NOMO-1 treated with DMSO at 0.1 percent for 48 hours (cell line): Measurements from ENCODE around the gene ZNF813.

Source experiments
- DNase-seq: peaks from one replicate; lab custom pipeline; 2025; ENCODE audit not compliant: unreplicated experiment; lab: John Stamatoyannopoulos, UW

ZNF813 gene

GRCh38 chr19:53519446-53519845, 51.9 kb downstream of the ZNF813 start:
- no peak for DNase-seq

- DNase-seq = no peak
These were observed 52.6 kb downstream of the ZNF813 start for GRCh38 chr19:53520163-53520546.

DNA sequence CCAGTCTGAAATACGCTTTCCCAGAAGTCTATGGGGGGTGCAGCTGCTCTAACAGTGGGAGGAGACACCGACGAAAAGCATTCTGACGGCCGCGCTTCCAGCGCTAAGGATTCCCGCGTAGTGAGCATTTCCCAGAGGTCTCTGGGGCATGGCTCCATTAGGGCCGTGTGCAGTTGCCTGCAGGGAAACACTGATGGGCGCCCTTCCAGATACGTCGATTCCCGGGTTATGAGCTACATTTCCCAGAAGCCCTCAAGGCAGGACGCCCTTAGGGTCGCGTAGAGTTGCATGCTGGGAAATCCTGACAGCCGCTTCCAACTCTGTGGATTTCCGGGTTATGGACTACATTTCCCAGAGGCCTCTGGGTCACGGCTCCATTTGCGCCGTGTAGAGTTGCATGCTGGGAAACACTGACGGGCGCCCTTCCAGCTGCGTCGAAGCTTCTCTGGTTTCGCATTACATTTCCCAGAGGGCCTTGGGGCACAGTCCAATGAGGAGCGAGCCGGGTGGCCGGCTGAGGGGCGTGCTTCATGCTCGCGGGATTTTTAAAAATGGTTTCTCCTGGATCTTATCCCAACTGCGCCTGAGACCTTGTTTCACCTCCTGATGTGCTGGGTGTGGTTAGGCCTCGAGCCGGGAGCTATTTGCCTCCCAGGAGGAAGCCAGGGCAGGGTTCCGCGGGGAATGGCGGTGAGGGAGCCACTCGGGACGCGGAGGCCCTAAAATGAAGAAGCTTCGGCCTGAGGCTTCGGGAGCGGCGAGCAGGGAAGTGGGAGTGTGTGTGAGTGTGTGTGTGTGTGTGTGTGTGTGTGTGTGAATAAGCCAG, 53.2 kb downstream of the ZNF813 start:
- DNase-seq = no peak

- no peak for DNase-seq
These were observed 54.1 kb downstream of the ZNF813 start for GRCh38 chr19:53521373-53522202.

DNA sequence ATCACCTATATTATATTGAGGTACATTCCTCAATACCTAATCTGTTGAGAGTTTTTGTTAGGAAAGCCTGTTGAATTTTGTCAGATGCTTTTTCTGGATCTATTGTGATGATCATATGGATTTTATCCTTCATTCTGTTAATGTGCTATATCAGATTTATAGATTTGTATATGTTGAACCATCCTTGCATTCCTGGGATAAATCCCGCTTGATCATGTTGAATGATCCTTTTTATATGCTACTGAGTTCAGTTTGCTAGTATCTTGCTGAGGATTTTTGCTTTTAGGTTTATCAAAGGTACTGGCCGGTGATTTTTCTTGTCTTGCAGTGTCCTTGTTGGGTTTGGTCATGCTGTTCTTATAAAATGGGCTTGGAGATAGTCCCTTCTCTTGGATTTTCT, 58.4 kb downstream of the ZNF813 start:
- no peak for DNase-seq

DNA sequence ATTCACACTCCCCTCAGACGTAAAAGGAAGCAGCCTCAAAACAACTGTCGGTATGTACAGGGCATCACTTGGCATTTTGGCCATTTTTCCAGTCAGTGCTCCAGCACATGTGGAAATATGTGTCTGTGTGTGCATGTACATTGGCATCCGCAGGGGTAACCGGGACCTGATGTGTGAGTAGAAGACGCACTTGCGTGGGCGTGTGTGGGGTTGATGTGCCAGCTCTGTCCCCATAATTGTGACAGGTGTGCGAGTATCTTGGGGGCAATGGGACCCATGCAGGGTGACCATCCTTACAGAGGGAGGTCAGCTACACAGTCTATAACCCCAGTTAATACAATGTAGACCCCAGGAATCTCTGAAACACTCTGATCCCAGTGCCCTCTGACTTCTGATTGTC, 63.1 kb downstream of the ZNF813 start:
- DNase-seq = no peak

- no peak for DNase-seq
These were observed 63.9 kb downstream of the ZNF813 start for GRCh38 chr19:53531457-53531856.

DNA sequence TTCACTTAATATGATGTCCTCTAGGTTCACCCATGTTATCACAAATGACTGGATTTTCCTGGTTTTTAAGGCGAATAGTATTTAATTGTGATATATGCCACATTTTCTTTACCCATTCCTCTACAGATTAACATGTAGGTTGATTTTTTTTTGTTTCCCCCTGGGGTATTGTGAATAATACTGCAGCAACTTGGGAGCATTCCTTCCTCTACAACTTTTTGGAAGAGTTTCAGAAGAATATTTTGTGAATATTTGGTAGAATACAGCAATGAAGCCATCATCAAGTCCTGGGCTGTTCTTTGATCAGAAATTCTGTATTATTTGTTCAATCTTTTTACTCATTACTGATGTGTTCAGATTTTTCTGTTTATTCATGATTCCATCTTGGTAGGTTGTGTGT, 64.8 kb downstream of the ZNF813 start:
- no peak for DNase-seq

DNA sequence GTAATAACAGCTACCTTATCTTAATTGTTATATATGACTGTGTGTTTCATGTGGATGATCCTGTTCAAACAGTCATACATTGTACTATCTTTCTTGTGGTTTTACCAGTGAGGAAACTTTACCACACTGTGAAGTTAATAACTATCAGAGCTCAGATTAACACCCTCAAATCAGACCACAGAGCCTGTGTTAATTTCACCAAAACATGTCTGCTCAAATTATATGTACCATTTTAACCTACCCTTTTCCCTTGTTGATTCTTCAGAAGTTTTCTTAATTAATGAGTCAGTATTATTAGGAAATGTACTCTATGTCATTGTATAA, 68.7 kb downstream of the ZNF813 start:
- DNase-seq = no peak

DNA sequence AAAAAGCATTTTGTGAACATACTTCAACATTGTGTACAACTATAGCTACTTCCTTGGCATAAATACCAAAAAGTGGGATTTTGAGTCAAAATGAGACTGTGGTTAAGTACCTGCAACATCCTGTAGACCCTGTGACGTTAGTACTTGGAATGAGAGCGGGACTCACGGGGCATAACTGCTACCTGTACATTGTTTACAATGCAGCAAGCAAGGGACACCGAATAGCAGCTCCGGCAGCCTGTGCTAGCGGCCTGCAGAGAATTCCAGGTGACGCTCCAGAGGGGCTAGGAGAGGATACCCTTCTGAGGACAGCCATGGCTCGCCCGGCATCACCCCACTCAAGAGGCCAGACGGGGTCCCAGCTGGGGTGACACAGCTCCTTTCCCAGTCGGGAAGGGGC, 69.6 kb downstream of the ZNF813 start:
- no peak for DNase-seq

DNA sequence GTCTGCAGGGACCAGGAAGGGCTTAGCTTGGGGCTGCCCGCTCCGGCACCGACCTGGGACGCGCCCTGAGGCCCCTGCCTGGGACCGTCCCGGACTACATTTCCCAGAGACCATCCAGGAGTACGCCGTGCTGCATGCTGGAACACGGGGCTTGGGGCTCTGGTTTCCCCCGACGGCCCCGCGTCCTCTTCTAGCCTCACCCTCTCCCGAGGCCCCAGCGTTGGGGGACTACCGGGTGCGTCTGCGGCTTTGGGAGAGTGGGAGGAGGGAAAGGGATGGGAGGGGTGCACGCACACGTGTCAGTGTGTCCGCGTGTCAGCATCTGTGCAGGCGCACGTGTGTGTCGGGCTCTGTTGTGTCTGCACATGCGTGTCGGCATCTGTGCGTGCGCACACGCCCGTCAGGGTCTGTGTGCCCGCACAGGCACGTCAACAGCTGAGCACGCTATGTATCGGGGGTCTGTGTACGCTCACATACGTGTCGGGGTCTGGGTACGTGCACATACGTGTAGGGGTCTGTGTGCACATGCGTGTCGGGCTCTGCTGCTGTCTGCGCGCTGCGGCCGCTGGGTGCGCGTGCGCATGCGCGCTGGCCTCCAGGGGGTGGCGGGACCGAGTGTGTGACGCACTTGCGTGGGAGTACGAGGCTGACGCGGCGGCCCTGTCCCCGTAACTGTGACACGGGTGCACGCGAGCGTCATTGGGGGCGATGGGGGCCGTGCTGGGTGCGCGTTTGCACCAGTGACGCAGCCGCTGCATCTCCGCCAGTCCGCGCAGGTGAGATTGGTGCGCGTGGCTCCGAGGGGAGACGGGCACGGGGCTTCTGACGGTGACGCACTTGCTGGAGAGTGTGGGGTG, 70.2 kb downstream of the ZNF813 start, which contains the start of gene ZNF331:
Gene ZNF331 (plus strand): TSS at position 625 of the 857 bp plus-strand sequence. CDS start 31,232 bp downstream, outside the sequence.
- DNase-seq = no peak

DNA sequence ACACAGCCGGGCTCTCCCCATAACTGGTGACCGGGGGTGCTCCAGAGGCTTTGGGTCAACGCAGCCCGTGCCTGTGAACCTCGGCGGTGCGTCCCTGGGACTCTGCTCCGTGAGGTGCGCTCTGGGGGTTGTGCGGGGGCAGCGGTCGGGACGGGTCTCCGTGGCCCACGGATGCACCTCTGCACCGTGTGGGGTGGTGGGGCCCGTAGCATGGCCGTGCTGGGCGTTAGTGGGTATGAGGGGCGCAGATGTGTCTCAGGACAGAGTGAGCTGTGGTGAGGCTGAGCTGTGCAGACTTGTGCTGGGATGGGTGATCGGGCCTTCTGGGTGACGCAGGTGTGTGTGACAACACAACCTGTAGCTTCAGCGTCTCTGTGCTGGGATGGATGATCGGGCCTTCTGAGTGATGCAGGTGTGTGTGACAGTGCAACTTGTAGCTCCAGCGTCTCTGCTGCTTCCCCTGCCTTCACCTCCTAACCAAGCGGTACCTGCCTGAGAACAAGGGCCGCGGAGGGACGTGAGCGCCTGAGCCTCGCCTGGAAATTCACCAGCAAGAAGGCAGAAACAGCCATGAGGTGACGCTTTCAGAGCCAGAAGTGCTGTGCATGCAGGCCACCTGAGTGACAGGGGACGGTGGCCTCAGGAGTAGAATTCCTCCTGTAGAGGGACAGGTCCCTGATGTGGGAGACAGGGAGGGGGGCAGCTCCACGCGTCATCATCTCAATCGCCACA, 71.0 kb downstream of the ZNF813 start:
- DNase-seq = no peak

GRCh38 chr19:53540091-53540490, 72.6 kb downstream of the ZNF813 start:
- no peak for DNase-seq

- no peak for DNase-seq
These were observed 74.4 kb downstream of the ZNF813 start for GRCh38 chr19:53541971-53542370.

- DNase-seq = no peak
These were observed 77.9 kb downstream of the ZNF813 start for GRCh38 chr19:53545271-53546065.
